Stimulated activated CD4-positive, alpha-beta T cell treated with anti-CD3 and anti-CD28 coated beads, Interleukin-2, amount 100 ng/mL, for 48 hours (primary cell): Measurements from ENCODE around the gene PSMB8.

ENCODE experiments used
- DNase-seq, 2 donors: peaks; one replicate each; pipeline ENCODE4 v3.0.0-alpha.2; 2020

The PSMB8 gene

DNA sequence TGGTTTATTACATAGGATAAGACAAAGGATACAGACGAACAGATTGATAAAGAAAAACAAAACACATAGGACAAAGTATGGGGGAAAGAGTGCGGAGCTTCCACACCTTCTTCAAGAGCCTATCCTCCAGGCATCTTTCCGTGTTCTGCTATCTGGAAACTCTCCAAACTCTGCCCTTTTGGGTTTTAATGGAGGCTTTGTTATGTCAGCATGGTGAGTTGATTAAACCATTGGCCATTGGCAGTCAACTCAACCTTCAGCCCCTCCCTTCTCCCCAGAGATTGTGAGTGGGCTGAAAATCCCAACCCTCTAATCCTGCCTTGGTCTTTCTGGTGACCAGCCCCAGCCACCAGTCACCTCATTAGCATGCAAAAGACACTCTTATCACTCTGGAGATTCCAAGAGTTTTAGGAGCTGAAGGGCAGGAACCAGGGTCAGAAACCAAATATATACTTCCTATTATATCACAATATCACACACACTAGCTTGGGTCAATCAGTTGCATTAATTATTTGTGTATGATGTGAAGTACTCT, 50.9 kb downstream of the PSMB8 start:
- DNase-seq, result no peak
